Stomach smooth muscle (tissue), 2 donors: Measurements from ENCODE around the gene SLC13A4.

Experiments
- H3K27ac ChIP-seq: one replicate; pipeline ENCODE4 v1.7.0; 2013; ENCODE audit warnings: mild to moderate bottlenecking, low read length, inconsistent platforms
- H3K27me3 ChIP-seq, 2 donors: one replicate each; pipeline ENCODE4 v1.7.0; 2013; ENCODE audit warnings: low read length in 2 of 2; ENCODE audit not compliant: insufficient read depth in 2 of 2, control insufficient read depth in 1 of 2
- H3K36me3 ChIP-seq, 2 donors: one replicate each; pipeline ENCODE4 v1.7.0; 2013; ENCODE audit warnings: low read length in 2 of 2; ENCODE audit not compliant: control insufficient read depth in 2 of 2, insufficient read depth in 2 of 2
- H3K4me1 ChIP-seq: one replicate; pipeline ENCODE4 v1.7.0; 2013; ENCODE audit warnings: low read length; ENCODE audit not compliant: control insufficient read depth, insufficient read depth
- H3K4me3 ChIP-seq, 2 donors: one replicate each; pipeline ENCODE4 v1.7.0; 2013; ENCODE audit warnings: low read length in 2 of 2
- H3K9ac ChIP-seq, 2 donors: one replicate each; pipeline ENCODE4 v1.7.0; 2013; ENCODE audit warnings: low read length in 2 of 2, mild to moderate bottlenecking in 1 of 2
- H3K9me3 ChIP-seq, 2 donors: one replicate each; pipeline ENCODE4 v1.7.0; 2013; ENCODE audit warnings: low read length in 2 of 2; ENCODE audit not compliant: control insufficient read depth in 2 of 2
- donor health status: healthy.
- donor health status: Pancreatic carcinoma.

Gene SLC13A4

GRCh38 chr7:135734343-135734689, 6.3 kb upstream of the SLC13A4 start:
- Histone ChIP-seq H3K9me3 (no peaks in the 10 kb centered on the region), H3K9ac (no peak overlapping the region), H3K36me3 (no peaks in the 10 kb centered on the region), H3K27me3 (no peaks in the 10 kb centered on the region), H3K4me3 (no peak overlapping the region), H3K27ac (no peak overlapping the region), H3K4me1 (no peaks in the 10 kb centered on the region)

GRCh38 chr7:135733603-135734342, 5.8 kb upstream of the SLC13A4 start:
- Histone ChIP-seq H3K9me3 (no peaks in the 10 kb centered on the region), H3K4me3 (no peak overlapping the region), H3K27me3 (no peaks in the 10 kb centered on the region), H3K36me3 (no peaks in the 10 kb centered on the region), H3K4me1 (no peaks in the 10 kb centered on the region), H3K9ac (no peak overlapping the region), H3K27ac (no peak overlapping the region)

GRCh38 chr7:135731131-135731530, 3.1 kb upstream of the SLC13A4 start:
- Histone ChIP-seq H3K9ac (no peak overlapping the region), H3K4me3 (no peak overlapping the region), H3K27me3 (no peaks in the 10 kb centered on the region), H3K4me1 (no peaks in the 10 kb centered on the region), H3K27ac (no peak overlapping the region), H3K36me3 (no peaks in the 10 kb centered on the region), H3K9me3 (no peaks in the 10 kb centered on the region)

- no peak overlapping the region for H3K9ac ChIP-seq
- no peaks in the 10 kb centered on the region for H3K27me3 ChIP-seq
- no peaks in the 10 kb centered on the region for H3K9me3 ChIP-seq
- H3K4me3 ChIP-seq = no peak overlapping the region
- H3K4me1 ChIP-seq = no peaks in the 10 kb centered on the region
- H3K36me3 ChIP-seq = no peaks in the 10 kb centered on the region
- no peak overlapping the region for H3K27ac ChIP-seq
Measured at GRCh38 chr7:135729230-135729629, 1.2 kb upstream of the SLC13A4 start.

GRCh38 chr7:135726911-135727673, 894 bp downstream of the SLC13A4 start:
- Histone ChIP-seq H3K27ac (no peak overlapping the region), H3K27me3 (no peaks in the 10 kb centered on the region), H3K9me3 (no peaks in the 10 kb centered on the region), H3K9ac (no peak overlapping the region), H3K36me3 (no peaks in the 10 kb centered on the region), H3K4me3 (no peak overlapping the region), H3K4me1 (no peaks in the 10 kb centered on the region)

GRCh38 chr7:135726276-135726788, 1.7 kb downstream of the SLC13A4 start:
- Histone ChIP-seq H3K9ac (no peak overlapping the region), H3K4me1 (no peaks in the 10 kb centered on the region), H3K27ac (no peak overlapping the region)

GRCh38 chr7:135723411-135723810, 4.6 kb downstream of the SLC13A4 start:
- Histone ChIP-seq H3K4me3 (no peak overlapping the region), H3K4me1 (no peaks in the 10 kb centered on the region), H3K27me3 (no peaks in the 10 kb centered on the region), H3K27ac (no peak overlapping the region), H3K9ac (no peak overlapping the region), H3K36me3 (no peaks in the 10 kb centered on the region), H3K9me3 (no peaks in the 10 kb centered on the region)

More at GRCh38 chr7:135726276-135726788, 1.7 kb downstream of the SLC13A4 start:
- H3K36me3 ChIP-seq = no peaks in the 10 kb centered on the region
- H3K27me3 ChIP-seq = no peaks in the 10 kb centered on the region
- no peak overlapping the region for H3K4me3 ChIP-seq
- H3K9me3 ChIP-seq = no peaks in the 10 kb centered on the region

- no peaks in the 10 kb centered on the region for H3K9me3 ChIP-seq
- H3K4me1 ChIP-seq = peaks cover 4% of the 10 kb centered on the region
- H3K36me3 ChIP-seq = no peaks in the 10 kb centered on the region
- no peaks in the 10 kb centered on the region for H3K27me3 ChIP-seq
- H3K4me3 ChIP-seq = no peak overlapping the region
- no peak overlapping the region for H3K27ac ChIP-seq
- no peak overlapping the region for H3K9ac ChIP-seq
Measured at GRCh38 chr7:135721198-135721820, 6.7 kb downstream of the SLC13A4 start.

- Histone ChIP-seq H3K4me1 (peaks cover 4% of the 10 kb centered on the region), H3K4me3 (no peak overlapping the region), H3K27ac (no peak overlapping the region), H3K9me3 (no peaks in the 10 kb centered on the region), H3K36me3 (no peaks in the 10 kb centered on the region), H3K27me3 (peaks cover 0 to 2% of the 10 kb centered on the region in 2 donors), H3K9ac (no peak overlapping the region)
Measured at GRCh38 chr7:135719688-135720087, 8.3 kb downstream of the SLC13A4 start.

- H3K36me3 ChIP-seq = no peaks in the 10 kb centered on the region
- H3K4me1 ChIP-seq = peaks cover 4% of the 10 kb centered on the region
- H3K9ac ChIP-seq = no peak overlapping the region
- no peak overlapping the region for H3K4me3 ChIP-seq
- peaks cover 0 to 4% of the 10 kb centered on the region in 2 donors for H3K27me3 ChIP-seq
- no peak overlapping the region for H3K27ac ChIP-seq
- H3K9me3 ChIP-seq = no peaks in the 10 kb centered on the region
Measured at GRCh38 chr7:135718794-135719437, 9.1 kb downstream of the SLC13A4 start.
